ENCODE measurements around the gene ZNF469. TPM values are rescaled to one million over a fixed set of nuclear protein-coding genes. Genes with fewer than 3 reads are reported as not detected.

The ZNF469 gene
- total RNA-seq, 1 donor from 2014 or later, result under 0.01 TPM

DNA sequence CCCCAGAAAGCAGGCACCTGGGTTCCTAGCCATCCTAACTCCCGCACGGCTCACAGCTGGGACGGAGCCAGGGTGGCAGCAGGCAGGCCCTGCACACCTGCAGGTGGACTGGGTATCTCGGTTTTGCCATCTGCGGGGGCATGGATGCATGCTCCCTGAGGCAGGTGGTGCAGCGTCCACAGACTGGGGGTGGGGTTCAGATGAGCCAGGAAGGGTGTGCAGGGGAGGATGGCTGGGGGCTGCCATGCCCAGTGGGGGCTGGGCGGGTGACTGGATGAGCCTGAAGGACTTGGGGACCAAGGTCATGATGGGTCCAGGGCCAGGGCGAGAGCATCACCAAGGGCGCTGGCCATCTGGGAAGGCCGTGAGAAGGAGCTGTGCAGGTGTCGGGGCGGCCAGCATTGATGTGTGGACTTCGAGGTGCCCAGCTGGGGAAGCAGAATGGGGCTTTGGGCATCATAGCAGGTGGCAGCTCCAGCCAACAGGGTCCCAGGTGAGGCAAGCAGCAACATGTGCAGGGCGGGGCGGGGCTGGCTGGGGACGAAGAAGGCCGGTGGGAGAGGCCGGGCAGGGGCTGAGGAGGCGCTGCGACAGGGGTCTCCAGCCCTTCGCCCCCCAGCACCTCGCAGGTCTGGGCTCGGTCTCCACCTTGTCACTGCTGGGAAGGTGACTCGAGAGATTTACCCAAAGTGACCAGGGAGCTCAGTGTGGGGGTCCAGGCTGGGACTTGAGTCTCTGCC is 41.0 kb upstream of the ZNF469 start:
- no peak overlapping the region for H3K4me3 ChIP-seq (ENCODE audit: low read depth, low read length)
- FAIRE-seq (no peak), DNase-seq (ENCODE audit: low read depth) (no peak)
- TF ChIP-seq, protein P1, sequence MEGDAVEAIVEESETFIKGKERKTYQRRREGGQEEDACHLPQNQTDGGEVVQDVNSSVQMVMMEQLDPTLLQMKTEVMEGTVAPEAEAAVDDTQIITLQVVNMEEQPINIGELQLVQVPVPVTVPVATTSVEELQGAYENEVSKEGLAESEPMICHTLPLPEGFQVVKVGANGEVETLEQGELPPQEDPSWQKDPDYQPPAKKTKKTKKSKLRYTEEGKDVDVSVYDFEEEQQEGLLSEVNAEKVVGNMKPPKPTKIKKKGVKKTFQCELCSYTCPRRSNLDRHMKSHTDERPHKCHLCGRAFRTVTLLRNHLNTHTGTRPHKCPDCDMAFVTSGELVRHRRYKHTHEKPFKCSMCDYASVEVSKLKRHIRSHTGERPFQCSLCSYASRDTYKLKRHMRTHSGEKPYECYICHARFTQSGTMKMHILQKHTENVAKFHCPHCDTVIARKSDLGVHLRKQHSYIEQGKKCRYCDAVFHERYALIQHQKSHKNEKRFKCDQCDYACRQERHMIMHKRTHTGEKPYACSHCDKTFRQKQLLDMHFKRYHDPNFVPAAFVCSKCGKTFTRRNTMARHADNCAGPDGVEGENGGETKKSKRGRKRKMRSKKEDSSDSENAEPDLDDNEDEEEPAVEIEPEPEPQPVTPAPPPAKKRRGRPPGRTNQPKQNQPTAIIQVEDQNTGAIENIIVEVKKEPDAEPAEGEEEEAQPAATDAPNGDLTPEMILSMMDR (IDR thresholded peaks at IDR 0.05; ENCODE audit: insufficient read depth, low read length, severe bottlenecking), result no peak
- no peaks in the 10 kb centered on the region for H3K27me3 ChIP-seq (ENCODE audit: control insufficient read depth, insufficient read depth, low read length)
- H3K36me3 ChIP-seq (ENCODE audit: control insufficient read depth, insufficient read depth, low read length), result no peaks in the 10 kb centered on the region

DNA sequence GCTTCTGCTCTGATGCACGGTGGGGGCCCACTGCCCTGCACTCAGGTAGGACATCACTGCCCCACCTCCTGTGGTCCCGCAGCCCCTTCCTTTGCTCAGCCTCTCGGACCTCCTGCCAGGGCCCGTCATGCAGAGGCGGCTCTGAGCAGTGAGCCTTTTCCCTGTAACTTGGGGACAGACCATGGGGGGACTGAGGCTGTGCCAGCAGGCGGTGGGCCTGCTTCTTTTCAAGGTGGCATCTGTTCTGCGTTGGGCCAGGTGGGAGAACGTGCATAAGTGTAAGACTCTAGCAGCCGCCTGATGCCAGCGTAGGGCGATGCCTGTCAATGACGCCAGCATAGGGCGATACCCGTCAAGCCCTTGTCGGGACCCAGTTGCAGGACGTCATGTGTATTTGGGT is 40.3 kb upstream of the ZNF469 start:
- TF ChIP-seq, protein P1 (IDR thresholded peaks at IDR 0.05; ENCODE audit: insufficient read depth, low read length, severe bottlenecking), result no peak
- H3K36me3 ChIP-seq (ENCODE audit: control insufficient read depth, insufficient read depth, low read length), result no peaks in the 10 kb centered on the region
- DNase-seq (ENCODE audit: low read depth) (no peak), FAIRE-seq (peak; percentile 64)
- H3K4me3 ChIP-seq (ENCODE audit: low read depth, low read length), result no peak overlapping the region
- no peaks in the 10 kb centered on the region for H3K27me3 ChIP-seq (ENCODE audit: control insufficient read depth, insufficient read depth, low read length)

DNA sequence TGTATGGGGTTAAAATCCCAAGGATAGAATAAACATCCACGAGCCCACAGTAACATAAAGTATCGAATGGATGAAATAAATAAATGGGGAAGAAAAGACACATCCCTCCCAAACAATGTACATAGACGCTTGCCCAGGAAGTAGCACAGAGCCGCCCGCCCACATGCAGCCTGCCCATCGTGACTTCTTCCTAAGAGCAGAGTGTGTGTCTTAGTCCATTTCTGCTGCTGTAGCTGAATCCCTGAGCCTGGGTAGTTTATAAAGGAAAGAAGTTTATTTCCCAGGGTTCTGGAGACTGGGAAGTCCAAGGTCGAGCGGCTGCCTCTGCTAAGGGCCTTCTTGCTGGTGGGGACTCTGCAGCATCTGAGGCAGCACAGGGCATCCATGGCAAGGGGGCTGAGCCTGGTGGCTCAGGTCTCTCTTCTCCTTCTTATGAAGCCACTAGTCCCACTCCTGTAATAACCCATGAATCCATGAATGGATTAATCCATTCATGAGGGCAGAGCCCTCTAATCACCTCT is 39.4 kb upstream of the ZNF469 start:
- FAIRE-seq, result no peak
- Histone ChIP-seq H3K36me3 (ENCODE audit: control insufficient read depth, insufficient read depth, low read length) (no peaks in the 10 kb centered on the region), H3K27me3 (ENCODE audit: control insufficient read depth, insufficient read depth, low read length) (no peaks in the 10 kb centered on the region), H3K4me3 (ENCODE audit: low read depth, low read length) (no peak overlapping the region)
- TF ChIP-seq, protein P1 (IDR thresholded peaks at IDR 0.05; ENCODE audit: insufficient read depth, low read length, severe bottlenecking), result no peak
- DNase-seq (ENCODE audit: low read depth), result no peak

DNA sequence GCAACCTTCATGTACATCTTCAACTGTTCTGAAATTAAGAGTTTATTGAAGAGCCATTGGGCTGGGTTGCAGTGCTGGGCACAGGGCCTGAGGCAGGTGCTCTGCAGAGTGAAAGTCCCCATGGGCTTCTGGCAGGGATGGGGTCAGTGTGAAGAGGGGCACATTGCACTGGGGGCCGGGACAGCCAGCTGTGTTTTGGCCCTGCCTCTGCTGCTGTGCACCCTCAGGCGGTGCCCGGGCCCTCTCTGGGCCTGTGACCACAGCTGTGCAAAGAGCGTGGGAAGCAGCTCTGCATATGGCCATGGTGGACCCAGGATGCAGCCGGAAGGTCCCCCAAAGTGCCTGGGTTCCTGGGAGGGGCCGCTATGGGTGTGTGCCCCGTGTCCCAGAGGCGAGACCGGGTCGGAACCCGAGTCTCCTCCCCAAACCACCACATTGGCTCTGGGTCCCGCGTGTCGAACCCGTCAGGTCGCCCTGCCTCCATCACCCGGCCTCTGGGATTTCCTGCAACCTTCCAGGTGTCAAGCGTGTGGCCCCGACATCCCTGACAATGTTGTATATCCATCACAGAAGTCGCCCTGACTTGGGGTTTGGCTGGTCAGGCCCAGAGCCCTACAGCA is 38.2 kb upstream of the ZNF469 start:
- DNase-seq (ENCODE audit: low read depth) (no peak), FAIRE-seq (no peak)
- H3K4me3 ChIP-seq (ENCODE audit: low read depth, low read length), result no peak overlapping the region
- H3K27me3 ChIP-seq (ENCODE audit: control insufficient read depth, insufficient read depth, low read length), result no peaks in the 10 kb centered on the region
- TF ChIP-seq, protein P1 (IDR thresholded peaks at IDR 0.05; ENCODE audit: insufficient read depth, low read length, severe bottlenecking), result no peak
- H3K36me3 ChIP-seq (ENCODE audit: control insufficient read depth, insufficient read depth, low read length), result no peaks in the 10 kb centered on the region

DNA sequence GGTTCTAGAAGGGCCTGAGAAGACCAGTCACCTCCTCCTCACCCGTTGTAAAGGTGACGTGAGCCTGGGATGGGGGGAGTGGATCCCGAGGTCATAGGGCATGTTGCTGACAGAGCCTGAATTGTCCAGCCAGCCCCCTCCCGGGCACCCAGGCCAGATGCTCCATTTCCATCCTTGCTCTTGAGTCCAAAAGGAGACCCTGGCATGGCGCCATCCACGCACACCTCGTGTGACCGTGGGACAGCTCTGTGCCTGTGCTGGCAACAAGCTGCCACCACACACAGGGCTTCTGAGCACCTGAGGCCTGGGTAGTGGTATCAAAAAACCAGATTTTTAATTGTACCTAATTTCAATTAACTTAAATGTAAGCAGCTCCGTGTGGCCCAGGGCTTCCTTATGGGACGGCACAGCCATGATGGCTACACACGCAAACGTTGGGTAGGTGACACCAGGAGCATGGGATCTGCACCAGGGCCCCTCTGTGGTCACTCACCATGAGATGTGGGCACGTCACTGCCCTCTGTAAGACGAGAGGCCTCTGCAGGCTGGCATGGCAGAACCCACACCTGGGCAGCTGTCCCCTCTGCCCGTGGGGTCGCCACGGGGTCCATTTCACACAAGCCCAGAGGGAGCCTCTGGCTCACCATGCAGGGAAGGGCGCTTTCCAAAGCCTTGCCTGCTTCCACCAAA is 37.6 kb upstream of the ZNF469 start:
- TF ChIP-seq, protein P1 (IDR thresholded peaks at IDR 0.05; ENCODE audit: insufficient read depth, low read length, severe bottlenecking), result no peak
- FAIRE-seq, result no peak

More for the DNA sequence above, 37.6 kb upstream of the ZNF469 start:
- no peak for DNase-seq (ENCODE audit: low read depth)
- no peak overlapping the region for H3K4me3 ChIP-seq (ENCODE audit: low read depth, low read length)
- no peaks in the 10 kb centered on the region for H3K27me3 ChIP-seq (ENCODE audit: control insufficient read depth, insufficient read depth, low read length)
- no peaks in the 10 kb centered on the region for H3K36me3 ChIP-seq (ENCODE audit: control insufficient read depth, insufficient read depth, low read length)

Data from bronchial epithelial cell (primary cell).